IPS DF 19.7 (cell line): ENCODE measurements around the gene USP47.

ENCODE experiments used
- DNase-seq: peaks from one replicate; pipeline ENCODE4 v3.0.0-alpha.2; 2013; ENCODE audit warnings: low read depth, low spot score

USP47 gene

GRCh38 chr11:11980841-11981308 is 139.1 kb downstream of the USP47 start:
- DNase-seq, result no peak

GRCh38 chr11:11981364-11981763 is 139.6 kb downstream of the USP47 start:
- no peak for DNase-seq

- no peak for DNase-seq
These were observed 140.1 kb downstream of the USP47 start for GRCh38 chr11:11981840-11982239.

DNA sequence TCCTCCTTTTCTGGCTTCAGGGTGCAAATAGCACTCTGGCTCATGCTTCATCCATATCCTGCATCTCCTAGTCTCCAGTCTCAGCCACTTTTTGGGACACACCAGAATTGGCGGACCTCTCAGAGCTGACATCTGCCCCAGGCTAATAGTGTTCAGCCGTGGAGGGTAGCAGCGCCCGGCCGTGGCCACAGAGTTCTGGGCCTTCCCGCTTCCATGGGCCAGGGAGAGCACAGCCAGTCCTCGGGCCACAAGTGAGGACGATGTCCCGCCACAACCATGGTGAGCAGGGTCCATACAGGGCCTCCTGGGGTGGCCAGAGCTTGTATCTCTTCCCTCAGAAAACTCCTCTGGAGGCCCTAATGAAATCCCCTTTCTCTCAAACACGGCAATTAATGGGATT is 140.7 kb downstream of the USP47 start:
- DNase-seq, result no peak

DNA sequence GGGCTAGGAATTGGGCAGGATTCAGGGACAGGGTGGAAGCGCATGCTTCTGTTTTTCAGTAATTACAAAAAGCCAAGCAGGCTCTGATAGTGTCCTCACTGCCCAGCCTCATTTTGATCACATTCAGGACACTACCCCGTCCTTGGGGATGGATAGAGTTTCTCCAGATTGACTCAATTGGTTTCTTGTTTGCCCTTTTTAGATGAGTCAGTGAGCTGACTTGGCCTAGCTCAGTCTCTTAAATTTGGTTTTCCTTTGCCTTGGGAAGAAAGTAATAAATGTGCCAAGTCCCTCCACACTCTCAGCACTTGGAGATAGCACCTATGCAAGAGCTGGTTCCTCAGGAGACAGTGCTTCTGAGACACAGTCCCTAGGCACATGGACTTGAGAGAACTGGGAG is 141.2 kb downstream of the USP47 start:
- no peak for DNase-seq

DNA sequence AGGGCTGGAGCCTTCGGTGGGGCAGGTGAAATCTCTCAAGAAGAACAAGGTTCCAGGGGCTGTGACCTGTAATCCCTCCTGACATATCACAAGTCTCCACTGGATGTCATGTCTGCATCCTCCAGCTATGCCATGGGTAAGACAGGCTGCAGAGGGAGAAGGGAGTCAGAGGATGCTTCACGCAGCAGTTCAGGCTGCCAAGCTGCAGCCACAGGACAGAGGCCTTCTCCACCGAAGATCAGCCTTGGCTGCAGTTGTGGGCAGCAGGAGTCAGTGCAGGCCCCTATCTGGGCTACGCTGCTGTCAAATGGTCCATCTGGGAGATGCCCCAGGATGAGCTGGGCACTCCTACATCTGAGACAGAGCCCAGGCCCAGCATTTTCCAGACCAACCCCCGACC is 141.7 kb downstream of the USP47 start:
- DNase-seq, result no peak

DNA sequence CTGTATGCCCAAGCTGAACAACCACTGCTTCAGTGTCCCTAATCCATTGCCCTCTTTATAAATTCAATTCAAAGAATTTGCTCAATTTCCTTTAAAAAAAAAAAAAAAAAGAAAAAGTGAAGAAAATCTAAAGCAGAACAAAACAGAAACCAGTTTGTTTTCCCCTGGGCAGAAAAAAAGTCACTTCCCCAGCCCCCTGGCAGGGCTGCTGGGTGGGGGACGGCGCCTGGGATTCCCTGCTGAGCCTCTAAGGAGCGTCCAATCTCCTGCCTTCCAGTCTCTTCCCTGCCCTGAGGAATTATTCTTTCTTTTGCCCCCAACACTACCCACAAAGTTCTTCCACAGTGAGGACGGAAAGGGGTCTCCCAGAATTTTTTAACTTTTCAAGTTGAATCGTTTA is 142.8 kb downstream of the USP47 start:
- no peak for DNase-seq

GRCh38 chr11:11985016-11985715 is 143.4 kb downstream of the USP47 start:
- no peak for DNase-seq

DNA sequence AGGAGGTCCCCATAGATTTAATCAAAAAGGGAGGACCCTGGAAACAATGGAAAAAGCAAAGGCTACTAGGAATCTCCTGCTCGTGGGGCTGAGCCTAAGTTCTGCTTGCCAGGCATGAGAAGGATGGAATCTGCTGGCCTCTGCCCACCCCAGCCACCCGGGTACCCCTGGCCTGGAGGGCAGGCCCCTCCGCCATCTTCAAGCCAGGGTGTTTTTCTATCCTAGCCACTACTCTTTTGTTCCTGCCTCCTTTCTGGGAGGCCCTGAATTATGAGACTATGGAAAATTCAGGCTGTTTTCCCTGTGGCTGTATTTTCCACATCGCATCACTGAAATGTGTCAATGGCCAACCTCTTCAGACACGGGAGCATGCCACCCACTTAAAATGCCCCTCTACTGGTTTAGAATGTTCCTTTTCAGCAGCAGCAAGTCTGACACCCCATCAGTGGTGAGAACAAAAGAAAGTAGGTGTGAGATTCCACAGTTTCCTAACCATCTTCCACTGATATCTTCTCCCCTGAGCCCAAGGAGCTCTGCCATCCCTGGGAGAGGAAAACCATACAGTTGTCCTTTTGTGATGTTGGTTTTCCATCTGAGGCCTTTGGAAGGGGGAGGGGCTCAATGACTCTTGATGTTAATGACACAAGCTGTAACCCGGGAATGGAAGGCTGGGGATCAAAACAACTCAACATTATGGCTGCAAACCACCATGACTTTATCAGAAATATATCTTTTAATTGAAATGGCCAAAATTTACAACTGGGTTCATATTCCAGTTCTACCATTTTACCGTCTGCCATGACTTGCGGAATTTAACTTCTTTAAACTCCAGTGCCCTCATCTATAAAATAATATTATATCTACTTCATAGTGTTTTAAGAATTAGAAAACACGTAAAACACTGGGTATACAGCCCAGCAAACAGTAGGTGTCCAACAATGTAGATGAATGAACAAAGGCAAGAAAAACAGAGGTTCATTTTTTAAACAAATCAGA is 144.5 kb downstream of the USP47 start:
- DNase-seq, result no peak

DNA sequence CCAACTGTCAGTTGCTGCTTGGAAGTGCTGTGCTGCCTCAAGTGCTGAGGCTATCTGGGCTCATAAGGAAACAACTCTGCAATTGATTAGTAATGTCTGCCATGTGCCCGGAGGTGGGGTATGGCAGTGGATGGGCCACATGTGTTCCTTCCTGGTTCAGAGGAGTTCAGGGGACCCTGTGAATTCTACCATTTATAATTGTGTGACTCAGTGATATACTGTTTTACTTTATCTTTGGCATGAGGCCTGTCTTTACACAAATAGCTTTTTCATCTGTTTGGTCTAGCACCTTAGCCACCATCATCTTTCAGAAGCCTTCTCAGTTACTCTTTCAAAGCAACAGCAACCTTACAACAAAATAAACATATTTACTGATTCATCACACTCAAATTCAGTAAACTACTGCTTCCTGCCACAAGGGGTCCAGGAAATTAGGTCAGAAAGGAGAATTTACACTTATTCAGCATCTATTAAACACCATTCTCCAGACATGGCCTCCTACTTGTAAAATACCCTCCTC is 145.8 kb downstream of the USP47 start:
- no peak for DNase-seq

DNA sequence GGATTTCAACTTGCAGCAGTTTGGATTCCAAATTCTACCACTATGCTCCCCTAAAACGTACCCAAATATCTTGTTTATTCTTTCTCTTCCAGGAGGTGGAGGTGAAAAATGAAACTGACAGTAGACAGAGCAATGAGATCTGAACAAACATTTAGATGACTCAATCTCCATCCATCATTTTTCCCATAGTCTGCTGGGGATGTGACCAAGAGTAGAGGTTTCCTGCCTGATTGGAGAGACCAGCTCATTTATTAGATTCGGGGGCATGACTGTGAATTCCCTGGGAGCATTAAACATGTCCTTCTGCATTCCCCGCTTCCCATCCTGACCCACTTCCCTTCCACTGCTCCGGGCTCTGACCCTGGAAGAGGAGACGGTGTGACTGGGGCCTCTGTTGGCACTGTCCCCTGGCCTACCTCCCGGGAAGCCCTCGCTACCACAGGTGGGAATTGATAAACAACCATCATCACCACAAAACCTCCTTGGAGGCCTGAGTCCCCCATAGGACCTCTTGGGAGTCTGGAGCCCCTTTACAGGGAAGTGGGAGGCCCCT is 146.4 kb downstream of the USP47 start:
- DNase-seq, result no peak

DNA sequence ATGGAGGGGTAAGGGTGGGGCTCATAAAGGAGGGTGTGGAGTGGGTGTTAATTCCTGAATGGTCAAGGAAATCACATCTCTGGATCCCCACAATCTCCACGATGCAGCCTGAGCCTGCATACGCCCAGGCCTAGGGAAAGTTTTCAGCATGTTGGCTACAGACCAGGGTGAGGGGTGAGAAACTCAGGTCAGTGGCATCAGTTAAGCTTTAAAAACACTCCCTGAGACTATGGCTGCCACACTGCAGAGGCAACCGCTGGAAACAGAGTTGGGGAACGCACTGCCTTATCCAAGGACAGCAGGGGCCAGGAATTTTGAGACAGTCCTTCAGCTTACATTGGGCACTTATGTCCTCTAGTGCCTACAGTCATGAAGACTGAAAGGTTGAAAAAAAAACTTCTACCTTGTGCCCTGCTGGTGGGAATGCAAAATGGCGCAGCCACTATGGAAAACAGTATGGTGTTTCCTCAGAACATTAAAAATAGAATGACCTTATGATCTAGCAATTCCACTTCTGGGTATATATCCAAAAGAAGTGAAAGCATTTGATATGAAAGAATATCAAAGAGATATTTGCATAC is 147.0 kb downstream of the USP47 start:
- DNase-seq, result no peak

DNA sequence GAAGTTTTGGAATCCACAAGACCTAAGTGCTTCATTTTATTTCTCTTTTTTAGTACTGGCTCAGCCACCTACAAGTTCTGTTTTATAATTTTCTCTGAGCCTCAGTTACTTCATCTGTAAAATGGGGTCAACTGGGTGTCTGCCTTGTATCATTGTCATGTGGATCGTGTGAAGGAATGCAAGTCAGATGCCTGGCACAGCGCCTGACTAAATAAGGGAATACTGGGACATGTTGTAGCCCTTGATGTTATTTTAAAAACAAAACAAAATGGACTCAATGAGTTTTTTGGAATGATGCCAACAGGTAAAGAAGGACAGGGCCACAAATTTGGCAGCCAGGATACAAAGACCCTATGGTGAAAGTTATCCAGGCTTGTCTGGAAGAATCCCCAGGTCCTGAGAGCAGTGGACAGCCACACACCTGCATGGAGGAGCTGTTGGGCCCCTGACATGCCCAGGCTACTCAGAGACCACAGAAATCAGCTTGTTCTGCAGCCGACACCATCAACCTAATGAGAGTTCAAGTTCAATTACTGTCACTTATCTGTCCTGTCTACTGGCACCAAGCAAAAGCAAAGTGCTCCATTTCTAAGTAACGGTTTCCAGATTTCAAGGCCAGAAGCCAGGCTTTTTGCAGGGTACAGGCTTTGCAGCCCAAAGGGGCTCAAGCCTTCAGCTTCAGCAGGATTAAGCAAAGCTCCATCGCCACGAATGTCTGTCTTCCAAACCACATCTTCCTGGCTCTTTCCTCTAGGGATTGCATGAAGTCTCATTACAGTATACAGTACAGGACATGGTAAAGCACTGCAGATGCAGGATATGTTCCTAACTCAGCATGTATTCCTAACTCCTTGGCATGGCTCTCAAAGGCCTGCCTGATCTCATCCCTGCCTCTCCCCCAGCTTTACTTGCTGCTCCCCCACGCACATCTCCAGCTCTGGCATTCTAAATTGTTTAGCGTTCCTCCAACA is 148.3 kb downstream of the USP47 start:
- no peak for DNase-seq

DNA sequence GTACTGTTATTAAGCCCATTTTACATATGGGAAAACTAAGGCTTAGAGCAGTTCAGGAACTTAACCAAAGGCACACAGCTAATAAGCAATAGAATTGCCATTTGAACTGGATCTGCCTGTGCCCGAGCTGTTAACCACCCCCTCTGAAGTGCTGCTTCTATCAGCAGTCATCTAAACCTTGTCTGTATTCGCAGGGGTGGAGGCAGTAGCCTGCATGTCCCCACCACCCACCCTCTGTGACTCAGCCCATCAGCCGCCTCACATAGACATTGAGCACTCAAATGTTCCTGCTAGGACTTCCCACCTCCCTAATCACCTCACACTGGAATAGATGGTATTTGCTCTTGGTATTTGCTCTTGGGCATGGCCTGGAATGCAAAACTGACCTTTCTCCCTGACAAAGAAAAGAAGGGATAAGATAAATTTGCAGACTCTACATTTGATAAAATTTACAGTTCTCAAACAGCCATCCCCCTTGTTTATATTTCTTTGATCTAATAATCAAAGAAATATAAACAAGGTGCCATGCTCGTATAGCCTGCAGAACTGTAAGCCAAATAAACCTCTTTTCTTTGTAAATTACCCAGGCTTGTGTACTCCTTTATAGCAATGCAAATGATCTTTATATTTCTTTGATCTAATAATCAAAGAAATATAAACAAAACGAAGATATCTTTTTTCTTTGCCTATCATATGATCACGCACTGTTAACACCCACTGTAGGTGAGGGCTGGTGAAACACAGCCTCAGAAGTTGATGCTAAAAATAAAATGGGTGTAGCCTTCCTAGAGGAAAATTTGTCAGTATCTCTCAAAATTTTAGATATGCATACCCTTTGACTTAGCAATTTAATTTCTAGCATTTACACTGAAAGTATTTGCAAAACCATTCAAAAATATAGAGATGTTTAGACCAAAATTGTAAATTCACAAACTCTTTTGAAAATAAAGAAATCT is 150.8 kb downstream of the USP47 start:
- DNase-seq, result no peak

- no peak for DNase-seq
These were observed 152.1 kb downstream of the USP47 start for GRCh38 chr11:11993839-11994238.

- DNase-seq, result no peak
These were observed 153.8 kb downstream of the USP47 start for GRCh38 chr11:11995601-11996000.

GRCh38 chr11:11996321-11997048 is 154.7 kb downstream of the USP47 start:
- no peak for DNase-seq

DNA sequence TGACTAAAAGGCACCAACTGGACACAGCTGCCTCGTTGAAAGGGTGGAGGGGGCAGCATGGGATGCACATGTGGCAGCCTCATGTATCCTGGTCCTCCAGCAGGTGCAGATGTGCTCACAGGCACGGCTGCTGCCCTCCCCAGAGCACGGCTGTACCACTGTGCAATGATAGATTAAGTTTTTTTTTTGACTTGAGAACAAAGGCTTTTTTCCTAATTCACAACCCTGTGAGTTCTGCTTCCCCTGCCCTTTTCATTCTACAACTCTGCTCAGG is 155.2 kb downstream of the USP47 start:
- DNase-seq, result no peak
